NCI-H2227 (cell line): ENCODE results near the gene A4GNT.

Source experiments
- DNase-seq: peaks from one replicate; lab custom pipeline; 2025; ENCODE audit not compliant: unreplicated experiment; lab: John Stamatoyannopoulos, UW

Gene A4GNT

GRCh38 chr3:138081371-138082084 lies 50.7 kb downstream of the A4GNT start:
- no peak for DNase-seq

GRCh38 chr3:138079901-138080300 lies 52.3 kb downstream of the A4GNT start:
- no peak for DNase-seq

GRCh38 chr3:138078901-138079344 lies 53.3 kb downstream of the A4GNT start:
- DNase-seq = no peak

GRCh38 chr3:138078096-138078495 lies 54.1 kb downstream of the A4GNT start:
- no peak for DNase-seq
